Measurements from ENCODE around the gene ACTL10.

ACTL10 gene

GRCh38 chr20:33649201-33649681 lies 17.5 kb upstream of the ACTL10 start:
- H3K4me3 ChIP-seq (ENCODE audit: low read depth, low read length): no peak overlapping the region
- TF ChIP-seq CTCF (IDR thresholded peaks at IDR 0.05; ENCODE audit: borderline replicate concordance, insufficient read depth, low read depth, low read length): no peak

- no peak overlapping the region for H3K4me3 ChIP-seq (ENCODE audit: low read depth, low read length)
- no peak for TF ChIP-seq CTCF (IDR thresholded peaks at IDR 0.05; ENCODE audit: borderline replicate concordance, insufficient read depth, low read depth, low read length)
Observed at GRCh38 chr20:33650111-33650752, 16.5 kb upstream of the ACTL10 start.

- no peak for TF ChIP-seq CTCF (IDR thresholded peaks at IDR 0.05; ENCODE audit: borderline replicate concordance, insufficient read depth, low read depth, low read length)
- H3K4me3 ChIP-seq (ENCODE audit: low read depth, low read length): no peak overlapping the region
Observed at GRCh38 chr20:33650753-33651561, 15.8 kb upstream of the ACTL10 start.

- no peak overlapping the region for H3K4me3 ChIP-seq (ENCODE audit: low read depth, low read length)
- TF ChIP-seq CTCF (IDR thresholded peaks at IDR 0.05; ENCODE audit: borderline replicate concordance, insufficient read depth, low read depth, low read length): no peak
Observed at GRCh38 chr20:33651562-33652048, 15.1 kb upstream of the ACTL10 start.

GRCh38 chr20:33653218-33653899 lies 13.4 kb upstream of the ACTL10 start:
- no peak overlapping the region for H3K4me3 ChIP-seq (ENCODE audit: low read depth, low read length)
- TF ChIP-seq CTCF (IDR thresholded peaks at IDR 0.05; ENCODE audit: borderline replicate concordance, insufficient read depth, low read depth, low read length): peak; percentile 88

GRCh38 chr20:33653900-33654596 lies 12.7 kb upstream of the ACTL10 start:
- H3K4me3 ChIP-seq (ENCODE audit: low read depth, low read length): no peak overlapping the region
- TF ChIP-seq CTCF (IDR thresholded peaks at IDR 0.05; ENCODE audit: borderline replicate concordance, insufficient read depth, low read depth, low read length): no peak
